ENCODE measurements around the gene RAB44.

The RAB44 gene

DNA sequence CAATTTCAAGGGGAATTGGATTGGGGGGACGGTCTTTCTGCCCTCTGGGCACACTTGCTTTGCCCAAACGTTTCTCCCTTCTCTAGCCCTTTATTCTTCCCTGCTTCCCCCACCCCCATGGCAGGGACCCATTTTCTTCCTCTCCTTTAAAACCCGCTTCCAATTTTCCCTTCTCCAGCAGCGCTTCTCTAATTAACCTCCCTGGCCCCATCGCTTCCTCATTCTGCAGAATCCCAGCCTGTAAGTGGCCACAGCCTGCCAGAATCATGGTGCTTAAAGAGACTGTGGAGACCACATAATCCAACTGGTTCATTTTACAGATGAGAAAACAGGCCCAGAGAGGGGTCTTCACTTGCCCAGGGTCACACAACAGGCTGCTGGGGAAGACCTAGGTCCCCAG is 80.2 kb downstream of the RAB44 start:
- peaks cover 11% of the 10 kb centered on the region for H3K4me1 Mint-ChIP-seq (ENCODE audit: low read depth)
- no peak overlapping the region for H3K4me3 Mint-ChIP-seq
- H3K9me3 Mint-ChIP-seq, result no peaks in the 10 kb centered on the region
- peaks cover 18% of the 10 kb centered on the region for H3K27me3 Mint-ChIP-seq (ENCODE audit: low read depth)
- H3K36me3 Mint-ChIP-seq (ENCODE audit: low read depth), result peaks cover 2% of the 10 kb centered on the region
- no peak overlapping the region for H3K27ac Mint-ChIP-seq

DNA sequence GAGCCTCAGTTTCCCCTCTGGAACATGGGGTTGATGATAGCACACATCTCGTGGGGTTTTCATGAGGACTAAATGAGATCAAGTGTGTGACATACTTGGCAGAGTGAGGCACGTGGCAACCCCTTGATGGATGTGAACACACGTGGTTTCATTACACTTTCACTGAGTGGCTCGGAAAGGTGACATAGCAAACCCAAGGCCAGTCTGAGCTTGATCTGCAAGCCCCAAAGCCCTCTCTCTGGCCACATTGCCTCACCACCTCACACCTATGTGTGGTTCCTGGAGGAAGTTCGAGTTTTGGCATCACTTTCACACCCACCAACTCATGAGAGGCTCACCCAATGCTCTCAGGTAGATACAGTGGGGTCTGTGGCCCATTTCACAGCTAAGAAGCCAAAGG is 81.6 kb downstream of the RAB44 start:
- Mint-ChIP-seq H3K36me3 (ENCODE audit: low read depth) (peaks cover 2% of the 10 kb centered on the region), H3K4me1 (ENCODE audit: low read depth) (peaks cover 14% of the 10 kb centered on the region), H3K9me3 (no peaks in the 10 kb centered on the region), H3K27me3 (ENCODE audit: low read depth) (peaks cover 18% of the 10 kb centered on the region), H3K27ac (no peak overlapping the region), H3K4me3 (no peak overlapping the region)

DNA sequence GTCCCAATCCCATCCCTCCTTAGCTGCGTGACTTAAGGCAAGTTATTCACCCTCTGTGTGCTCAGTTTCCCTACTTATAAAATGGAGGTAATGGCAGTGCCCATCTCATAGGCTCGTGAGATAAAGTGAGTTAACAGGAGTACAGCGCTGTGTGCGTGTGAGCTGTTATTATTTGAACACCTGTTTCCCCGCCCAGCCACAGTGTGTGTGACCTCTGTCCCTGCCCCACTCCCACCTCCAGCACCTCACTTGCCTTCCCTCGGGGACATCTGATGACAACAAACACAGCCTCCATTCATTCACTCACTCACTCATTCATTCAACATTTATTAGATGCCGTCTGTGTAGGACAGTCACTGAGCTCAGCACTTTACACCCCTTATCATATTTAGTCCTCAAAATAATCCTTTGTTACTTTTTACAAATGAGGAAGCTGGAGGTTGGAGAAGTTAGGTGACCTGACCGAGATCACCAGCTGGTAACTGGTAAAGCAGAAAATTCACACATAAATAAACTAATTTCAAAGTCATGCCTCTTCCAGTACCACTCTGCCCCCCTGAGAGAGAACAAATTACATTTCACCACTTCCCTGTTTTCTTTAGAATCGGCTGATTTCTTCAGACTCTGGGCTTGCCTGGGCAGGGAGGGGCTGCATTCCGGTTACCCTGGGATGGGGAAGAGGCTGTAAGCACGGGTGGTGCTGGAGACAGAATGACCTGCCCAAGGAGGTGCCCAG is 83.0 kb downstream of the RAB44 start:
- H3K9me3 Mint-ChIP-seq, result no peaks in the 10 kb centered on the region
- H3K4me3 Mint-ChIP-seq, result no peak overlapping the region
- H3K36me3 Mint-ChIP-seq (ENCODE audit: low read depth), result no peaks in the 10 kb centered on the region
- no peak overlapping the region for H3K27ac Mint-ChIP-seq
- H3K27me3 Mint-ChIP-seq (ENCODE audit: low read depth), result peaks cover 21% of the 10 kb centered on the region
- H3K4me1 Mint-ChIP-seq (ENCODE audit: low read depth), result peaks cover 12% of the 10 kb centered on the region

- no peaks in the 10 kb centered on the region for H3K36me3 Mint-ChIP-seq (ENCODE audit: low read depth)
- no peak overlapping the region for H3K4me3 Mint-ChIP-seq
- no peak overlapping the region for H3K27ac Mint-ChIP-seq
- peaks cover 23% of the 10 kb centered on the region for H3K27me3 Mint-ChIP-seq (ENCODE audit: low read depth)
- peaks cover 11% of the 10 kb centered on the region for H3K4me1 Mint-ChIP-seq (ENCODE audit: low read depth)
- no peaks in the 10 kb centered on the region for H3K9me3 Mint-ChIP-seq
These were observed 84.0 kb downstream of the RAB44 start for GRCh38 chr6:36781669-36782068.
